ENCODE measurements around the gene LILRA2.

DNA sequence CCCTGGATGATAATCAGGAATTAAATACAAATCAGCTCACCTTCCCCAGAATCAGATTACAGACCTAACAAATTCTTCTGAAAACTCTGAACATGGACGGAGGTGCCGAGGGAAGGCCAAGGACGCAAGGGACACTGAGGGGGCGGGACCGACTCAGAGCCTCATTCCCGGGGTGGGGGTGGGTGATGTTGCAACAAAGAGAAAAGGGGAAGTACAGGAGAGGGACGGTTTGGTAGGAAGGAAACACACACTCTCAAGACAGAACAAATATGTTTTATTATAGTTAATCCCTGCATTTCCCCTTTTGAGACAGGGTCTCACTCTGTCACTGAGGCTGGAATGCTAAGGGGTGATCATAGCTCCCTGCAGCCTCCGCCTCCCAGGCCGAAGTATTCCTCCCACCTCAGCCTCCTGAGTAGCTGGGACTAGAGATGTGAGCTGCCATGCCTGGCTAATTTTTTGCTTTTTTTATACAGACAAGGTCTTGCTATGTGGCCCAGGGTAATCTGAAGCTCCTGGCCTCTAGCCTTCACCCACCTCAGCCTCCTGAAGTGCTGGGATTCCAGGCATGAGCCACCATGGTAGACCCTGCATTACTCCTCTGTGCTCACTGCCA is 786 bp upstream of the LILRA2 start:
- TF ChIP-seq, protein P1, sequence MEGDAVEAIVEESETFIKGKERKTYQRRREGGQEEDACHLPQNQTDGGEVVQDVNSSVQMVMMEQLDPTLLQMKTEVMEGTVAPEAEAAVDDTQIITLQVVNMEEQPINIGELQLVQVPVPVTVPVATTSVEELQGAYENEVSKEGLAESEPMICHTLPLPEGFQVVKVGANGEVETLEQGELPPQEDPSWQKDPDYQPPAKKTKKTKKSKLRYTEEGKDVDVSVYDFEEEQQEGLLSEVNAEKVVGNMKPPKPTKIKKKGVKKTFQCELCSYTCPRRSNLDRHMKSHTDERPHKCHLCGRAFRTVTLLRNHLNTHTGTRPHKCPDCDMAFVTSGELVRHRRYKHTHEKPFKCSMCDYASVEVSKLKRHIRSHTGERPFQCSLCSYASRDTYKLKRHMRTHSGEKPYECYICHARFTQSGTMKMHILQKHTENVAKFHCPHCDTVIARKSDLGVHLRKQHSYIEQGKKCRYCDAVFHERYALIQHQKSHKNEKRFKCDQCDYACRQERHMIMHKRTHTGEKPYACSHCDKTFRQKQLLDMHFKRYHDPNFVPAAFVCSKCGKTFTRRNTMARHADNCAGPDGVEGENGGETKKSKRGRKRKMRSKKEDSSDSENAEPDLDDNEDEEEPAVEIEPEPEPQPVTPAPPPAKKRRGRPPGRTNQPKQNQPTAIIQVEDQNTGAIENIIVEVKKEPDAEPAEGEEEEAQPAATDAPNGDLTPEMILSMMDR (IDR thresholded peaks at IDR 0.05), result no peak
- no peak for TF ChIP-seq POLR2A (IDR thresholded peaks at IDR 0.05)
